Adipocyte (in vitro differentiated cells): Measurements from ENCODE around the gene KCNJ4.
A peak's percentile ranks its signal among the peaks of the same experiment; 100 is the strongest.

ENCODE experiments used
- DNase-seq: peaks from one replicate; pipeline ENCODE4 v3.0.0-alpha.2; 2015; ENCODE audit warnings: low read depth
- H3K27me3 ChIP-seq: replicated peaks from 2 replicates; pipeline ENCODE4 v1.7.0; 2013; ENCODE audit warnings: mild to moderate bottlenecking, low read length, moderate library complexity; ENCODE audit not compliant: control insufficient read depth, insufficient read depth
- H3K36me3 ChIP-seq: 2 replicates; pipeline ENCODE4 v1.7.0; 2013; ENCODE audit warnings: low read length, mild to moderate bottlenecking, moderate library complexity; ENCODE audit not compliant: control insufficient read depth, insufficient read depth, severe bottlenecking
- H3K4me1 ChIP-seq: 2 replicates; pipeline ENCODE4 v1.7.0; 2013; ENCODE audit warnings: mild to moderate bottlenecking, low read length, moderate library complexity; ENCODE audit not compliant: control insufficient read depth, insufficient read depth
- H3K4me3 ChIP-seq: 2 replicates; pipeline ENCODE4 v1.7.0; 2013; ENCODE audit warnings: mild to moderate bottlenecking, low read length, moderate library complexity
- H3K9ac ChIP-seq: 2 replicates; pipeline ENCODE4 v1.7.0; 2013; ENCODE audit warnings: mild to moderate bottlenecking, low read length, moderate library complexity
- H3K9me3 ChIP-seq: 2 replicates; pipeline ENCODE4 v1.7.0; 2013; ENCODE audit warnings: mild to moderate bottlenecking, low read length, moderate library complexity; ENCODE audit not compliant: control insufficient read depth

Gene KCNJ4

GRCh38 chr22:38455076-38455529, at the start of gene KCNJ4:
Gene KCNJ4 (minus strand): TSS chr22:38455199. CDS start chr22:38428132, 27,067 bp downstream.
- Histone ChIP-seq H3K36me3 (no peaks in the 10 kb centered on the region), H3K9ac (no peak within 1 kb of the TSS), H3K27me3 (peaks cover 65% of the 10 kb centered on the region), H3K9me3 (no peaks in the 10 kb centered on the region), H3K4me1 (no peaks in the 10 kb centered on the region), H3K4me3 (no peak within 1 kb of the TSS)
- no peak for DNase-seq

- H3K9me3 ChIP-seq, result no peaks in the 10 kb centered on the region
- peak overlapping the region; percentile 92 for H3K4me3 ChIP-seq
- DNase-seq, result no peak
- H3K9ac ChIP-seq, result peak overlapping the region; percentile 100
- H3K27me3 ChIP-seq, result no peaks in the 10 kb centered on the region
- peaks cover 39% of the 10 kb centered on the region for H3K36me3 ChIP-seq
- H3K4me1 ChIP-seq, result peaks cover 41% of the 10 kb centered on the region
Measured at GRCh38 chr22:38503021-38503420, 48.0 kb upstream of the KCNJ4 start.

- DNase-seq, result no peak
Measured at GRCh38 chr22:38501797-38502672, 47.0 kb upstream of the KCNJ4 start.

GRCh38 chr22:38497869-38498268, 42.9 kb upstream of the KCNJ4 start:
- Histone ChIP-seq H3K9me3 (no peaks in the 10 kb centered on the region), H3K27me3 (no peaks in the 10 kb centered on the region), H3K36me3 (peaks cover 87% of the 10 kb centered on the region), H3K9ac (no peak overlapping the region), H3K4me1 (peaks cover 42% of the 10 kb centered on the region), H3K4me3 (no peak overlapping the region)
- DNase-seq, result no peak

More at GRCh38 chr22:38501797-38502672, 47.0 kb upstream of the KCNJ4 start:
- H3K9me3 ChIP-seq, result no peaks in the 10 kb centered on the region
- peak overlapping the region; percentile 100 for H3K9ac ChIP-seq
- peaks cover 39% of the 10 kb centered on the region for H3K4me1 ChIP-seq
- peak overlapping the region; percentile 92 for H3K4me3 ChIP-seq
- peaks cover 49% of the 10 kb centered on the region for H3K36me3 ChIP-seq
- H3K27me3 ChIP-seq, result no peaks in the 10 kb centered on the region

- DNase-seq, result no peak
- H3K4me3 ChIP-seq, result no peak overlapping the region
- peaks cover 100% of the 10 kb centered on the region for H3K36me3 ChIP-seq
- no peak overlapping the region for H3K9ac ChIP-seq
- H3K27me3 ChIP-seq, result no peaks in the 10 kb centered on the region
- peaks cover 49% of the 10 kb centered on the region for H3K4me1 ChIP-seq
- no peaks in the 10 kb centered on the region for H3K9me3 ChIP-seq
Measured at GRCh38 chr22:38494939-38495338, 39.9 kb upstream of the KCNJ4 start.

GRCh38 chr22:38494498-38494897, 39.5 kb upstream of the KCNJ4 start:
- Histone ChIP-seq H3K9me3 (no peaks in the 10 kb centered on the region), H3K27me3 (no peaks in the 10 kb centered on the region), H3K9ac (no peak overlapping the region), H3K4me1 (peaks cover 53% of the 10 kb centered on the region), H3K36me3 (peaks cover 100% of the 10 kb centered on the region), H3K4me3 (no peak overlapping the region)
- DNase-seq, result no peak

- peaks cover 55% of the 10 kb centered on the region for H3K4me1 ChIP-seq
- no peak overlapping the region for H3K9ac ChIP-seq
- no peak overlapping the region for H3K4me3 ChIP-seq
- peaks cover 100% of the 10 kb centered on the region for H3K36me3 ChIP-seq
- H3K9me3 ChIP-seq, result no peaks in the 10 kb centered on the region
- no peak for DNase-seq
- H3K27me3 ChIP-seq, result no peaks in the 10 kb centered on the region
Measured at GRCh38 chr22:38491707-38492348, 36.8 kb upstream of the KCNJ4 start.

GRCh38 chr22:38490915-38491314, 35.9 kb upstream of the KCNJ4 start:
- Histone ChIP-seq H3K4me1 (peaks cover 58% of the 10 kb centered on the region), H3K36me3 (peaks cover 100% of the 10 kb centered on the region)
- DNase-seq, result peak; percentile 49

GRCh38 chr22:38490475-38490874, 35.5 kb upstream of the KCNJ4 start:
- Histone ChIP-seq H3K27me3 (no peaks in the 10 kb centered on the region), H3K4me1 (peaks cover 59% of the 10 kb centered on the region), H3K9ac (no peak overlapping the region), H3K36me3 (peaks cover 100% of the 10 kb centered on the region), H3K9me3 (no peaks in the 10 kb centered on the region), H3K4me3 (no peak overlapping the region)
- DNase-seq, result no peak

More at GRCh38 chr22:38490915-38491314, 35.9 kb upstream of the KCNJ4 start:
- H3K9ac ChIP-seq, result no peak overlapping the region
- no peaks in the 10 kb centered on the region for H3K9me3 ChIP-seq
- H3K27me3 ChIP-seq, result no peaks in the 10 kb centered on the region
- H3K4me3 ChIP-seq, result no peak overlapping the region

GRCh38 chr22:38489561-38490145, 34.7 kb upstream of the KCNJ4 start:
- no peak overlapping the region for H3K9ac ChIP-seq
- no peaks in the 10 kb centered on the region for H3K27me3 ChIP-seq
- DNase-seq, result no peak
- no peaks in the 10 kb centered on the region for H3K9me3 ChIP-seq
- H3K4me1 ChIP-seq, result peaks cover 55% of the 10 kb centered on the region
- H3K4me3 ChIP-seq, result no peak overlapping the region
- peaks cover 98% of the 10 kb centered on the region for H3K36me3 ChIP-seq

- Histone ChIP-seq H3K9ac (no peak overlapping the region), H3K4me3 (no peak overlapping the region), H3K36me3 (peaks cover 98% of the 10 kb centered on the region), H3K9me3 (no peaks in the 10 kb centered on the region), H3K27me3 (no peaks in the 10 kb centered on the region), H3K4me1 (peaks cover 50% of the 10 kb centered on the region)
- DNase-seq, result no peak
Measured at GRCh38 chr22:38489142-38489541, 34.1 kb upstream of the KCNJ4 start.
